Measurements from ENCODE around the gene PTPRD.
"Not testable (repeated sequence)": the region's sequence is repeated elsewhere in the genome, so short reads cannot be mapped to it uniquely, and the experiment has no call there.

PTPRD gene

GRCh38 chr9:10449201-10449617, 163.6 kb downstream of the PTPRD start:
- DNase-seq, result not testable (repeated sequence)

DNA sequence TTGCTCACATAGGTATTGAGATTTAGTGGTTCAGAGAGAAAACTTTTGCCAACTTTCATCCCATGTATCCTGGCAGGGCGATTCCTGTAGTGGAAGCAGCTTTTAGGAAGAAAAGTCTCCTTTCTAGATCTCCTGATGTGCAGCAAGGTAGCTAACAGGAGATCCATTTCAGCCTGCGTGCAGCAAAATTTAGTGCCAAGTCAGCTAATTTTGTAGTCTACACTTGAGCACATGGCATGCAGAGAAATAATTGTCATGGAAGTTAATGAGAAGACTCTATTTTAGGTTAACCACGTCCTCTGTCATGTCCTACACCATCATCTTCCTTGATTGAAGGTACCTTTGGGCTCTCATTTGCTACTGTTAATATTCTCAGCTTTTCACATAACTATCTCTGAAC, 165.8 kb downstream of the PTPRD start:
- no peak for DNase-seq

DNA sequence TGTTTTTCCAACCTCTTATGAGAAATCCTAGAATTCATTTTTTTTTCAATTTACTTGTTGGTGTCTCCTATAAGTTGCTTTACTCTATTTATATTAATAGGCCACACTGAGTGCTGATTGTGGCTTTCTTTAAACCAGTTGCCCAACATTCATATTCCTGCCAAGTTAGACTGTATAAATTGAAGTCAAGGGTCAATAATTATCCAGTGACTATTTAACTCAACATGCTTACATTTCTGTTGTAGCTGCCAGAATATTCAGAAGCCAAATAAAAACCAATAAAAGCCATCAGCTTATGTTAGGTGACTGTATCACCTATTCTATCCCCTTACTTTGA, 169.0 kb downstream of the PTPRD start:
- no peak for DNase-seq

DNA sequence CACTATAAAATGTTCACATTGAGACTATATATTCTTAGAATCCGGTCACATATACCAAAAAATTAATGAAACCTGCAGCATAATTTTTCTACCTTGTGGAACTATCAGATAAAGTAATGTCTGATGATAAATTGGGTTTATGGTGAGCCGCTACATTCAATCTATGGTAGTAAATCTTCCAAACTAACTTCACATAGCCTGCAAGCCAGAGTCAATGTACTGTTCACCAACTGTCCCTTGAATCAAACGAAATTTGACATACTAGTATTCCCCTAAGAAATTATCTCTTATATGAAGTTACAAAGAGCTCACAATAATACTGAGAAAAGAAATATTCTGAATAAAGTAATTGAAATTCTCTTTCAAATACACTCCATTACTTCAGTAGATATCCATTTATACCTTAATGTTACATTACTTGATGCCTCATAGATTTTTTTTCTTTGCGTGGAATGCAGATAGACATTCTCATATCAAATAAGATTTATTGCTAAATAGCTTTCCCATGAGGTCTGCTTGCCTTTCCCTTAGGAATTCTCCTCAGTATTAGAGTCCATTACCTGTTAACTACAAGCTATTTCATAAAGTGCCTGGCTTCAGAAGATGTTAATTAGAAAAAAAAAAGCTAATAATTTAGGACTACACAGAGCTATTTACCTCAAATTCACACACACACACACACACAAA, 169.5 kb downstream of the PTPRD start:
- no peak for DNase-seq

- no peak for DNase-seq
Measured at GRCh38 chr9:10438955-10439354, 173.8 kb downstream of the PTPRD start.

DNA sequence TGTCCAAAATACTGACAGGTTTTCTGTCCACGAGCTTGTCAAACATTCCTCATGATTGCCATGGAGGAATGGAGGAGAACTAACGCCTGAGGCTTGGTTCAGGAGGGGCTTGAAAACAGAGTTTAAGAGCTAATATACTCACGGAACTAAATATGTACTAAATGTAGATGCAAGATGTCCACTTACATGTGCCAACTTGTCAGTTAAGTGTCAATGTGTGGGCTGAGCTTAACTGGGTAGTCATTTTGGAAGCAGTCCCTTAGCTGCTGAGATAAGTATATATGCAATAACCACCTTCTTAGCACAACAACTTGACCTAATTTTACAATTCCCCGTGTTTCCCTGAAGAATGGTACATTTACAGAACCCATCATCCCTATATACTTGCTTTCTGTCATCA, 176.0 kb downstream of the PTPRD start:
- no peak for DNase-seq

- no peak for DNase-seq
Measured at GRCh38 chr9:10434412-10434811, 178.4 kb downstream of the PTPRD start.

- DNase-seq, result no peak
Measured at GRCh38 chr9:10411272-10411671, 201.5 kb downstream of the PTPRD start.

- no peak for DNase-seq
Measured at GRCh38 chr9:10403283-10403682, 209.5 kb downstream of the PTPRD start.

GRCh38 chr9:10396615-10397014, 216.2 kb downstream of the PTPRD start:
- DNase-seq, result no peak

DNA sequence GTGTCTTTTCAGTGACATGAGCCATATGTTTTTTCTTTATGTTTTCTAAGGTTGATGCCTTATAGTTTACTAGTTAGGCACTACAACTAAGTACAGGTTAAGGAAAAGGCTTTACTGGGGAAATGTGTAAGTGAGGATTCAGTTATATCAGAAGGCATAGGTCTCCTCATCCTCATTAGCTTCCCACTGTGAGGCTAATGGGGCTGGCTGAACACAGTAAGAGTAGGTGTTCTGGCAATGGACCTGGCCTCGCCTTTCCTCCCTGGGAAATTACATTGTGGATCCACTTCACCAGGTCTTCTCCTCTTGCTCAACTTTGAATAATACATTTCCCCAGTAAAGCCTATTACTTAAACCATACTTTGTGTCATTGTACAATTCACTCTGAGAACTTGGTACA, 225.5 kb downstream of the PTPRD start:
- DNase-seq, result no peak

DNA sequence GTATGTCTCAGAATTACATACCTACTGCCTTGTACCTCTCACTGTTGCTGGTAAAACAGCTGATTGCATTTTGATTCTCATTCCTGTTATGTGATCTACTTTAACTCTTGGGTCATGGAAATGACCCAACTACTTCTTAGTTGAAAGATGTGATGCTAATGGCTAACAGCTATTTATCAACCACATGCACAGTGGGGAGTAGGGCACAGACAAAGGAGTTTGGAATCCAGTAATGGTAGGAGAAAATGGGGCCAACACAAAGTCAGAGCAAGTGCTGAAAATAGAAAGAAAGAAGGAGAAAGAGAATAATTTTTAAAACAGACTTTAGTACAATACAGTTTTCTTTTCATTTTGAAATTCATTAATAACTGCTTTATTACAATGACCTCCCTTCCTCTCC, 241.0 kb downstream of the PTPRD start:
- no peak for DNase-seq

GRCh38 chr9:10366171-10366779, 246.5 kb downstream of the PTPRD start:
- DNase-seq, result peak; percentile 36

DNA sequence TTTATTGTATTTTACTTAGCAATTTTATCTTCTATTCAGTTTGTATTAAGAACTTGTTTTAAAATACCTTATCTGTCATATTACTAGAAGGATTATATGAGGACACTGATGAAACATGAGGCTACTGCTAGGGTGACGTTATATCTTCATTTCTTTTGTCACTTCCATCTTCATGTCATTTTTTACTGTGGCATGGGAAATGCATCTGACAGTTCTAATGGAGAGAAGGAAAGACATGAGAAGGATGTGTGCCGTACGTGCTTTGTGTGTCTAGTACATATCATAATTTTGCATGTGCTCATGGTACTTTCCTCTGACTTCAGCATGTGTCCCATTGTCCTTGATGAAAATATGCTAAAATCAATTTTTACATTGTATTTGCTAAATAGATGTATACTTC, 258.2 kb downstream of the PTPRD start:
- DNase-seq, result no peak

- peak; percentile 37 for DNase-seq
Measured at GRCh38 chr9:10345621-10346020, 267.2 kb downstream of the PTPRD start.

GRCh38 chr9:10341057-10341456, 271.7 kb downstream of the PTPRD start:
- DNase-seq, result no peak

- no peak for DNase-seq
Measured at GRCh38 chr9:10339152-10339551, 273.6 kb downstream of the PTPRD start.

GRCh38 chr9:10331157-10331556, 281.6 kb downstream of the PTPRD start:
- DNase-seq, result no peak

DNA sequence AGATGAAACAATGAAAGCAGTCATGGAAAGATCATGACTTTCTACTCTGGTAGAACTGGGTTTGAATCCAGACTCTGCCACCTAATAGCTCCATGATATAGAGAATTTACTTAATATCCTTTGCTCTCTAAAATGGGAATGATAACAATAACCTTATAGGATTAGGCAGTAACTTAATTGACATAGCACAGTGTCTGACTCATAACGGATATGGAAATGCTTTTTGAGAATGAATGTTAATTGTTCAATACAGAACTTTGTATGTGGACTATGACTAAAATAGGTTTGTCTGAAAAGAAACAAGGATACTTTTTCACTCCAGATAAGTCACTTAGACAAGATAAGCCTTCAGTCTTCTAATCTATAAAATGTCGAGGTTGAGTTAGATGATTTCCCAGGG, 330.7 kb downstream of the PTPRD start:
- no peak for DNase-seq

GRCh38 chr9:10274988-10275387, 337.8 kb downstream of the PTPRD start:
- DNase-seq, result peak; percentile 2

GRCh38 chr9:10274175-10274574, 338.6 kb downstream of the PTPRD start:
- DNase-seq, result peak; percentile 46

- DNase-seq, result no peak
Measured at GRCh38 chr9:10272830-10273229, 340.0 kb downstream of the PTPRD start.

DNA sequence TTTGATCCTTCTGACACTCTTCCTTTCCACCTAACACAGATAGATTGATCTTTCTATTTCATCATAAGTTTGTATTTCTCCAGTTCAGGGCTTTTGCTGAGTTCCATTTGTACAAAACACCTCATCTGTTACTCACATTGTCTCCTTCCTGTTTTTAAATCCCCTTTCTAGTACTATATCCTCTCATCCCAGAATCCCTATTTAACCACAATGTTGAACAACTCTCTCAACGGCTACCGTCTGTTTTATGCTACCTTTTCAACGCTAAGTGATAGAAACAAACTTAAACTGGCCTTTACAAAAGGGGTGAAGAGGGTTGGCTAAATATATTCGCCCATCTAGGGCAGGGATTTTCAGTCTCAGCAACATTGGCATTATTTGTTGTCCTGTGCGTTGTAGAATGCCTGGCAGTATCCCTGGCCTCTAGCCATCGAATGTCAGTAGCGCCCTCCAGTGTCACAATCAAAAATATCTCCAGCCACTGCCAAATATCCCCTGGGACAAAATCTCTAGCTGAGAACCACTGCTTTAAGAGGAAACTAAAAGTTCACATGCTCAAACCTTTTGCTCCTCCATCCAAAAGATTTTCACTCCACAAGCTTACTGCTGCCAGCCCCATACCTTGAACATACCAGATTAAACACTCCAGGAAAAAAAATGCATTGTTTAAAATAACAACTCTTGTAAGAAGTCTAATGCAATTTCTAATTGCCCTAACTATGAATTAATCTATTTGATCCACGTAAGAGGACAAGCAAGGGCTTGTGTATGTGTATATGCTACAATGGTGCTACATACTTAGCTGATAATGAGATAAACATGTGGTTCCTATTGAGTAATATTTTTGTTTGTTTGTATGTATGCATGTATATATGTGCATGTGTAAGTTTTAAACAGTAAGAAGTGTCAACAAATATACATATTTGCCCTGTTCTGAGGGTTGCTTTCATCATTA, 344.0 kb downstream of the PTPRD start:
- peak; percentile 52 for DNase-seq

DNA sequence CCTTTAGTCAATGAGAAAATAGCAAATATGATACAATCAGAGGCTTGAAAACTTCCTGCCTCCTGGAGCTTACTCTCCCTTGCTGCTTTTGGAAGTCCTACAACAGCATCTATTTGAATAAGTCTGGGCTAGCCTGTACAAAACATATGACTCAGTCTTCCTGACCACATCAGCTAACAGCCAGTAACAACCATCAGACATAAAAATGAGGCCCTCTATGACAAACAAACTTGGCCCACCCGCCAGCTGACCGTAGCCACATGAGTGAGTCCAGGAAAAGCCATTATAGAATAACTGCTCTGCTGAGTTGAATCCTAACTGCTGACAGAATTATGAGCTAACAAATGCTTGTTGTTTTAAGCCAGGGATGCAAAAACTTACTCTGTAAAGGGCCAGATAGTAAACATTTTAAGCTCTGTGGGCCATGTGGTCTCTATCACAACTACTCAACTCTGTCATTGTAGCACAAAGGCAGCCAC, 347.6 kb downstream of the PTPRD start:
- DNase-seq, result peak; percentile 91
